ENCODE data around the gene FAM216B.

Gene FAM216B

GRCh38 chr13:42834946-42835345, 53.6 kb downstream of the FAM216B start:
- DNase-seq (ENCODE audit: low read depth): no peak

DNA sequence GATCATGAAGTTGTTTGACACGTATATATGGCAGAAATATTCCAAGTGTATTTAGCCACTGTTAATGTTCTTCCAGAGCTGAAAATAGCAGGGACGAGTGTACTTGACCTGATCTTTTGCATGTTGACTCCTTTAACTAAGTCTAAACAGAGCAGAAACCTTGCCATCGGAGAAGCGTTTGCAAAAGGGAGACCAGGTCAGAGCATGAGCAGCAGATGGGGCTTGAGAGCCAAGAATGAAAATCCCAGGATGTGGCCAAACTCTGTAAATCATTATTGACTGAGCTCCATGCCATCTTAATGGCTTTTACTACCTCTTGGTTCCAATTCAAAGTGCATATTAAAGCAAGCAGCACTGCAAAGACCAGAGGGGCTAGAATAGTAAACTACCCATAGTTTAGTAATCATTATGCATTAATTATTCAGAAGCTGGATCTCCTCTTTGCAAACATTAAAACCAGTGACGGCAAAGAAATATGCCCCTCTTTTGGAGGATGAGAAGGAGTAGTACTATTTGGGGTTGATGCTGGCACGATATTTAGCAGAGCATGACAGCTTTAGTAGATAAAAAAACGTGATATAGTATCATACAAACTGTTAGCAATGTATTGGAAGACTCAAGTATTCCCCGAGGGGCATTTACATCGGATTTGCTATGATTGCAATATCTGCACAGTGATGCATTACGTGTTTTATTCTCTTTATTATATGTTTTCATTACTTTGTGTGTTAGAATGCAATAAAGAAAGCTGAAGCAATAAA, 55.7 kb downstream of the FAM216B start:
- DNase-seq (ENCODE audit: low read depth): no peak

All from stimulated activated CD4-positive, alpha-beta T cell treated with anti-CD3 and anti-CD28 coated beads, Interleukin-2, amount 100 ng/mL, for 4 hours (primary cell).